Fibroblast of pulmonary artery (primary cell): ENCODE results near the gene ZNF586.
"Not testable (repeated sequence)": the region's sequence is repeated elsewhere in the genome, so short reads cannot be mapped to it uniquely, and the experiment has no call there.

ENCODE experiments used
- DNase-seq: peaks from one replicate; pipeline ENCODE4 v3.0.0-alpha.2; 2010; ENCODE audit warnings: low read depth
- H3K4me3 ChIP-seq: replicated peaks from 2 replicates; pipeline ENCODE4 v1.5.1; 2011; ENCODE audit warnings: low read depth, mild to moderate bottlenecking, control low read depth, low read length, moderate library complexity
- CTCF ChIP-seq: IDR thresholded peaks from 2 replicates; pipeline ENCODE4 v1.5.1; 2011; ENCODE audit warnings: mild to moderate bottlenecking, control low read depth, low read length, inconsistent platforms; ENCODE audit errors: missing control alignments

The ZNF586 gene

GRCh38 chr19:57776764-57777296, 7.4 kb downstream of the ZNF586 start:
- H3K4me3 ChIP-seq = no peak overlapping the region
- no peak for DNase-seq

DNA sequence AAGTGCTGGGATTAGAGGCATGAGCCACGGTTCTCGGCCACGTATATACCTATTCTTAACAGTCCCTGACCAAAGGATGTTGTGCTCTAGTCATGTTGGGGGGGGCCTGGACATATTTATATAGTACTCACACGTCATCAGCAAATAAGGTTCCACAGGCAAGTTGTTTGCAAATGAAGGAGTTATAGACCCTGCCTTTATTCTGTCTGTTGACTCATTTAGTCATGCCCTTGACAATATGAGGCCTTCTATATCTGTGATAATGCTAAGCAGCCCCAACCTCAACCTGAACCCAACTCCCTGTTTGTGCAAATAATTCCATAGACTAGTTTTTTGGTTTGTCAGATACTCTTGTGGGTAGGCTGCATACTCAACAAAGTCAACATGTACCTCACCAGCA, 8.9 kb downstream of the ZNF586 start:
- TF ChIP-seq CTCF = no peak
- DNase-seq = no peak
- no peak overlapping the region for H3K4me3 ChIP-seq

More at GRCh38 chr19:57776764-57777296, 7.4 kb downstream of the ZNF586 start:
- no peak for TF ChIP-seq CTCF

GRCh38 chr19:57779220-57779845, 9.9 kb downstream of the ZNF586 start:
- TF ChIP-seq CTCF = no peak
- DNase-seq = no peak
- H3K4me3 ChIP-seq = no peak overlapping the region

DNA sequence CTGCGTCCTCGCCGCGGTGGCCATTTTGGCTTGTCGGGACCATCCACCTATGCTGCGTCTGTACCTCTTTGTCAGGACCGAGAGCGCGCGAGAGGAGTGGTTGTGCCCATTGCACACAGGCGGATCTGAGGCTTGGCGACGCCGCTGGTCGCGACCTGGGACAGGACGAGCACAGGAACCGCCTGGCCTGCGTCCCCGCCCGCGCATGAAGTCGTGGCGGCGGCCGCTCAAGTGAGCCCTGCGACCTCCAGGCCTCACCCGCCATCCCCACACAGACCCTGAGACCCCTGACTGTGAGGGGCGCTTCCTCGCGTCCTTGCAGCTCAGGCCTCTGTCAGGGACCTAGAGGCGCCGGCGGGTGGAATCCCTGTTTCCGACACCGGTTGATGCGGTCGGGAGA, 16.8 kb downstream of the ZNF586 start:
- TF ChIP-seq CTCF = no peak
- H3K4me3 ChIP-seq = no peak overlapping the region
- DNase-seq = no peak

DNA sequence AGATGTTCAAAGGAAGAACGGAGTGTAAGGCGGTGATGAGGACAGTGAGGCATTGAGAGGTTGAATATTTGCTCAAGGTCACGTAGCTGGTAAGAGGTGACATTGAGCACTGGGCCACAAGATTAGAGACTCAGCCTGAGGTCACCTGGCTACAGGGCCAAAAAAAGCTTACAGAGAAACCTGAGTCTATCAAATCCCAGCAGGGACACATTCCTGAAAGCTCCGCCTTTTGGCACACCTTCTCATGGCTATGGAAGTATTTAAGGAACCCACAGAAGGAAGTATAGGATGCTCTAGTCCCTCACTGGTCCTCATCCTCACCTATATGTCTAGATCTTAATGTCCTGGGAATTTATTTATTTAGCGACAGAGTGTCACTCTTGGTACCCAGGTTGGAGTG, 17.4 kb downstream of the ZNF586 start:
- no peak for TF ChIP-seq CTCF
- DNase-seq = no peak
- H3K4me3 ChIP-seq = no peak overlapping the region

DNA sequence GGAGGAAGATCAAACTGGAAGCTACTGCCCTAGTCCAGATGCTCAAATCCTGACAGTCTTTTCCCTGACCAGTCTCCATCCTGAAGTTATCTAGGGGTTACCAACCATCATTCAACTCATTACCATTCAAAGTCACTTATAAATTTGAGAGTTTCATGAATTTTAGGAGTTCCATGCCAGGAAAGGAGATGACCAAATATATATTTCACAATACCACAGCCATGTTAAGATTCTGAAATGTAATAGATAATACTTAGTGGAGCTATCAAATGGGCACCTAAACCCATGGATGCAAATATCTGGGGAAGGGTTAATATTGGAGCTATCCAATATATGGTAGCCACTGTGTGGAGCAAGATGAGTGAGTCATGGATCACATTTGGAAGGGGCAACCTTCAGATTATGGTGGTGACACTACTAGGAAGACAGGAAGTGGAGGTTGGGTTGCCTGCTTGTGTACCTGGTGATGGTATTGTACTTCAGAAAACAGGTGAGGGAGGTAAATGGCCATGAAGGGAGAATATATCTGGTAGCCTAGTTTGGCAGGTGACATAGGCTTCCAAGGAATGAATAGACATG, 18.7 kb downstream of the ZNF586 start:
- no peak overlapping the region for H3K4me3 ChIP-seq
- TF ChIP-seq CTCF = no peak
- DNase-seq = no peak

- TF ChIP-seq CTCF = no peak
- H3K4me3 ChIP-seq = no peak overlapping the region
- DNase-seq = no peak
These were observed 19.8 kb downstream of the ZNF586 start for GRCh38 chr19:57789288-57789687.

- not testable (repeated sequence) for DNase-seq, H3K4me3 ChIP-seq
These were observed 27.1 kb downstream of the ZNF586 start for GRCh38 chr19:57796580-57796979.
